HL-60 (cell line): Measurements from ENCODE around the gene ZNF695.
"Not testable (repeated sequence)": the region's sequence is repeated elsewhere in the genome, so short reads cannot be mapped to it uniquely, and the experiment has no call there.

Experiments
- DNase-seq, 2 experiments: peaks; one replicate each; pipeline ENCODE4 v3.0.0-alpha.2; 2010 to 2020; ENCODE audit warnings: low read depth in 1 of 2, low spot score in 1 of 2
- H3K27ac ChIP-seq: fragments of 250-450 bp; sonication (Bioruptor Pico); replicated peaks from 2 replicates; pipeline ENCODE4 v1.5.1; 2020; ENCODE audit warnings: mild to moderate bottlenecking, moderate library complexity
- H3K27me3 ChIP-seq: fragments of 250-450 bp; sonication (Bioruptor Pico); 2 replicates; pipeline ENCODE4 v1.5.1; 2021; ENCODE audit warnings: mild to moderate bottlenecking, moderate library complexity; ENCODE audit not compliant: insufficient read depth, poor library complexity, severe bottlenecking
- H3K4me3 ChIP-seq: replicated peaks from 2 replicates; pipeline ENCODE4 v1.5.1; 2011; ENCODE audit warnings: mild to moderate bottlenecking, control low read depth, low read length; ENCODE audit not compliant: insufficient read depth
- CTCF ChIP-seq: IDR thresholded peaks from one replicate; pipeline ENCODE4 v1.5.1; 2011; ENCODE audit warnings: low read length, control low read depth, inconsistent platforms; ENCODE audit not compliant: insufficient read depth
- GABPA ChIP-seq: IDR thresholded peaks from 2 replicates; pipeline ENCODE4 v1.6.1; 2012; ENCODE audit warnings: low read depth
- POLR2AphosphoS5 ChIP-seq: IDR thresholded peaks from 2 replicates; pipeline ENCODE4 v1.6.1; 2012; ENCODE audit warnings: low read depth
- REST ChIP-seq: IDR thresholded peaks from 2 replicates; pipeline ENCODE4 v1.6.1; 2012; ENCODE audit warnings: low read depth; ENCODE audit not compliant: insufficient replicate concordance
- SPI1 ChIP-seq: IDR thresholded peaks from 2 replicates; pipeline ENCODE4 v1.6.1; 2012; ENCODE audit warnings: low read depth, mild to moderate bottlenecking, borderline replicate concordance

ZNF695 gene

GRCh38 chr1:247047260-247047659 is 39.4 kb upstream of the ZNF695 start:
- DNase-seq: no peak
- H3K27me3 ChIP-seq: no peaks in the 10 kb centered on the region
- TF ChIP-seq GABPA (no peak), POLR2AphosphoS5 (no peak), REST (no peak), SPI1 (no peak), CTCF (no peak)
- H3K4me3 ChIP-seq: no peak overlapping the region
- no peak overlapping the region for H3K27ac ChIP-seq

- H3K27me3 ChIP-seq: no peaks in the 10 kb centered on the region
- no peak overlapping the region for H3K4me3 ChIP-seq
- no peak for TF ChIP-seq GABPA
- no peak for TF ChIP-seq POLR2AphosphoS5
- TF ChIP-seq SPI1: no peak
- TF ChIP-seq REST: no peak
- TF ChIP-seq CTCF: no peak
- DNase-seq: no peak
- H3K27ac ChIP-seq: no peak overlapping the region
These were observed 35.5 kb upstream of the ZNF695 start for GRCh38 chr1:247043406-247043805.

GRCh38 chr1:247037511-247038320 is 29.9 kb upstream of the ZNF695 start:
- no peak for DNase-seq
- no peak for TF ChIP-seq POLR2AphosphoS5
- TF ChIP-seq SPI1: no peak
- TF ChIP-seq GABPA: no peak
- TF ChIP-seq CTCF: no peak
- H3K27ac ChIP-seq: no peak overlapping the region
- H3K27me3 ChIP-seq: no peaks in the 10 kb centered on the region
- no peak overlapping the region for H3K4me3 ChIP-seq

- DNase-seq, H3K27ac ChIP-seq, H3K27me3 ChIP-seq, H3K4me3 ChIP-seq: not testable (repeated sequence)
These were observed 24.4 kb upstream of the ZNF695 start for GRCh38 chr1:247032306-247032705.

GRCh38 chr1:247024658-247025057 is 16.8 kb upstream of the ZNF695 start:
- H3K4me3 ChIP-seq, H3K27ac ChIP-seq, DNase-seq, H3K27me3 ChIP-seq: not testable (repeated sequence)
